Measurements from ENCODE around the gene DPCD.

GRCh38 chr10:101595591-101596433 is 7.7 kb downstream of the DPCD start:
- TF ChIP-seq CTCF (IDR thresholded peaks at IDR 0.05) (no peak), POLR2A (IDR thresholded peaks at IDR 0.05) (no peak)
